H54 (cell line): ENCODE results near the gene IL18R1.

ENCODE experiments used
- DNase-seq: peaks from one replicate; pipeline ENCODE4 v3.0.0; 2011; ENCODE audit warnings: low spot score, mixed read lengths; ENCODE audit not compliant: insufficient read length
- FAIRE-seq: peaks from 3 replicates; lab custom pipeline; 2011; peaks lifted over from hg19 to GRCh38; lab: Jason Lieb, UNC
- POLR2A ChIP-seq: IDR thresholded peaks from 2 replicates; pipeline ENCODE4 v1.6.1; 2011; ENCODE audit warnings: low read depth, mild to moderate bottlenecking, low read length

The IL18R1 gene

DNA sequence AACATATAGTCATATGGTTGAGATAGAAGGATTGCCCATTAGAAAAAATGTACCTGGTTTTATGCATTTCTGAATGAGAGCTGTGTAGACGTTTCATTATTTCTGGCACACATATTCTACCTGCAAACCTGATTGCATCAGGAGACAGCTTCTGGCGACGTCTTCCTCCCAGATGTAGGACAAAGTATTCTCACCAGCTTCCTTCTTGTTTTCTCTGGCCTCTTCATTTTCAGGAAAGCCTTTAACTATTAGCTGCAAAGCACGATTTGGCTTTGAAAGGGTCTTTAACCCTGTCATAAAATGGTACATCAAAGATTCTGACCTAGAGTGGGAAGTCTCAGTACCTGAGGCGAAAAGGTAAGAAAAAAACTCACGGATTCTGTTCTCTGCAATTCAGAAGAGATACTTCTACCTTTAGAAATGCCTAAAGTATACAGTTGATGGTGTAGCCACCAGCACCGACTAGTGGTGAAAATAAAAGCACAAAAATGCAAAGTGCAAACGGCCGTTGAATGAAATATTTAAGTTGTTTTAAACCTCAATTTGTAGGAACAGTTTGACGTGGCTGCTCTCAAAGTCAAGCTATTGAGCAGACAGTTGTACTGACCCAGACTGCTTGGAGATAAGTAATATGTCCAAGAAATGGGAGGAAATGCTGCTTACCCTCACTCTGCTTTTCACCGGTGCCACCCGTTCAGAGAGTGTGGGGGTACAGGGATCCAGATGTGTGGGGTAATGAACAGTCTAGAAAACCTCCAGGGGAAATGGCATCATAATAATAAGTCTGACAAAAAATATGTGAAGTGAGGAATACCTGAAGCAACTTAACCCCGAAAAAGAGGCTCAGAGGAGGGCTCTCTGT, 87.6 kb downstream of the IL18R1 start:
- no peak for TF ChIP-seq POLR2A
- FAIRE-seq (no peak), DNase-seq (no peak)

DNA sequence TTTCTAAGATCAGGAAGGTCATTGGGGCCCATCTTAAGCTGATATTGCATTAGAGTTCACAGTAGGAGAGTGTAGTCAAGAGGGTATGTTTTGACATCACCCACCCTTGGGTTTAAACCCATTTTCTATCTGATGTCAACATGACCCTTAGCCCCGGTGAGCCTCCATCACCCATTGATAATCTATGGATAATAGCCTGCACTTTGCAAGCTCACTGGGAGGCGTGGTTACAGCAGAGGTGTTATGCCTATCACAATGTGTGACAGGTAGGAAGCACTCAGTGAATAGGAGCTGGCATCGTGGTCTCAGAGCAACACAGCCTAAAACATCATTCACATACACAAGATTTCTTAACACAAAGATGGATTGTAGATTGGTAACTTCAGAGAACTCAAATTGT, 88.6 kb downstream of the IL18R1 start:
- DNase-seq: no peak
- TF ChIP-seq POLR2A: no peak
- FAIRE-seq: no peak

DNA sequence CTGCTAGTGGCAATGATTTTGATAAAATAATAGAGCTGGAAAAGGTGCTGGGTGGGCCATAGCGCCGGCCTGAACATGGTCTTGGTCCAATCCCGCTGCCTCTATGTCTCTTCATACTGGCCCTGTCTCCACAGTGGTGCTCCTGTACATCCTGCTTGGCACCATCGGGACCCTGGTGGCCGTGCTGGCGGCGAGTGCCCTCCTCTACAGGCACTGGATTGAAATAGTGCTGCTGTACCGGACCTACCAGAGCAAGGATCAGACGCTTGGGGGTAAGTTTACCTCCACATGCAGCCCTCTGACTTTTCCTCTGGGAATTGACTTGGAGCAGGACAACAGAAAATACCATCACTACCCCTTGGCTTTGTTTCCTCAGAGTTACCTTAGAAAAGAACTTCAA, 91.3 kb downstream of the IL18R1 start:
- FAIRE-seq (no peak), DNase-seq (no peak)
- no peak for TF ChIP-seq POLR2A
